ENCODE measurements around the gene FAM136A.

- TF ChIP-seq YY1 (IDR thresholded peaks at IDR 0.05; ENCODE audit: insufficient read depth, insufficient read length), result no peak
- TF ChIP-seq ZNF274 (IDR thresholded peaks at IDR 0.05; ENCODE audit: low read depth, low read length), result no peak
These were observed 9.0 kb upstream of the FAM136A start for GRCh38 chr2:70310899-70311298.

All from NT2/D1 (cell line).